CD14-positive monocyte (primary cell): ENCODE results near the gene CCBE1. TPM values are rescaled to one million over a fixed set of nuclear protein-coding genes. Genes with fewer than 3 reads are reported as not detected.
"Not testable (repeated sequence)": the region's sequence is repeated elsewhere in the genome, so short reads cannot be mapped to it uniquely, and the experiment has no call there.

ENCODE experiments used
- DNase-seq, 3 donors: peaks; one replicate each; pipeline ENCODE4 v3.0.0-alpha.2; 2011 to 2022
- H2AFZ ChIP-seq: 2 replicates; pipeline ENCODE4 v1.6.0; 2012; ENCODE audit warnings: mild to moderate bottlenecking, low read depth, low read length, inconsistent platforms; ENCODE audit not compliant: insufficient read depth, poor library complexity, severe bottlenecking
- H3K27ac ChIP-seq, 2 donors: 1 replicate in 1 of 2; 2 replicates in 1 of 2; pipeline ENCODE4 v1.5.1; 2012 to 2013; ENCODE audit warnings: low read length in 2 of 2, control low read depth in 1 of 2, inconsistent platforms in 1 of 2, low read depth in 1 of 2, mild to moderate bottlenecking in 1 of 2
- H3K27me3 ChIP-seq, 2 donors: one replicate each; pipeline versions ENCODE4 v1.6.0 to v1.6.1; 2011 to 2013; ENCODE audit warnings: low read length in 2 of 2; ENCODE audit not compliant: control insufficient read depth in 2 of 2, insufficient read depth in 2 of 2
- H3K36me3 ChIP-seq, 2 donors: replicated peaks in 1 of 2; 1 replicate in 1 of 2; 2 replicates in 1 of 2; pipeline versions ENCODE4 v1.5.1 to v1.6.1; 2012 to 2013; ENCODE audit warnings: low read length in 2 of 2, control low read depth in 1 of 2, inconsistent platforms in 1 of 2, mild to moderate bottlenecking in 1 of 2; ENCODE audit not compliant: insufficient read depth in 2 of 2, control insufficient read depth in 1 of 2
- H3K4me1 ChIP-seq, 2 donors: 1 replicate in 1 of 2; 2 replicates in 1 of 2; pipeline versions ENCODE4 v1.5.1 to v1.6.1; 2012 to 2013; ENCODE audit warnings: low read length in 2 of 2, control low read depth in 1 of 2, inconsistent platforms in 1 of 2, mild to moderate bottlenecking in 1 of 2, moderate library complexity in 1 of 2; ENCODE audit not compliant: insufficient read depth in 2 of 2, control insufficient read depth in 1 of 2
- H3K4me2 ChIP-seq: replicated peaks from 2 replicates; pipeline ENCODE3; 2012; ENCODE audit warnings: low read length, moderate library complexity, mild to moderate bottlenecking; ENCODE audit not compliant: poor library complexity, severe bottlenecking; ENCODE audit errors: extremely low read depth
- H3K4me3 ChIP-seq, 3 experiments: fragments of 200-600 bp in 1 of 3; sonication (generic) in 1 of 3; replicated peaks in 1 of 3; 1 replicate in 2 of 3; 2 replicates in 1 of 3; pipeline ENCODE4 v1.5.1; 2011 to 2013; ENCODE audit warnings: low read length in 3 of 3, mild to moderate bottlenecking in 3 of 3, control low read depth in 2 of 3, low read depth in 2 of 3, inconsistent platforms in 1 of 3, moderate library complexity in 1 of 3
- H3K79me2 ChIP-seq: 2 replicates; pipeline ENCODE4 v1.6.0; 2012; ENCODE audit warnings: mild to moderate bottlenecking, control low read depth, inconsistent platforms, low read length, moderate library complexity; ENCODE audit not compliant: insufficient read depth
- H3K9ac ChIP-seq: 2 replicates; pipeline ENCODE4 v1.6.0; 2017; ENCODE audit warnings: low read length, mild to moderate bottlenecking; ENCODE audit not compliant: insufficient read depth, poor library complexity, severe bottlenecking
- H3K9me3 ChIP-seq, 2 donors: replicated peaks in 1 of 2; 1 replicate in 1 of 2; 2 replicates in 1 of 2; pipeline versions ENCODE4 v1.5.1 to v1.6.1; 2012 to 2013; ENCODE audit warnings: low read length in 2 of 2, control low read depth in 1 of 2; ENCODE audit not compliant: control insufficient read depth in 1 of 2, insufficient read depth in 1 of 2
- H4K20me1 ChIP-seq: 2 replicates; pipeline ENCODE4 v1.6.0; 2012; ENCODE audit warnings: mild to moderate bottlenecking, low read length, control low read depth, moderate library complexity; ENCODE audit not compliant: insufficient read depth
- H3K27ac Mint-ChIP-seq, 7 donors: one replicate each; pipeline ENCODE4 v1.8.0; 2020; ENCODE audit warnings: mild to moderate bottlenecking in 7 of 7, mixed read lengths in 7 of 7, moderate library complexity in 6 of 7, inconsistent platforms in 2 of 7
- H3K27me3 Mint-ChIP-seq, 3 donors: one replicate each; pipeline ENCODE4 v1.8.0; 2021 to 2022; ENCODE audit warnings: low read depth in 3 of 3, mild to moderate bottlenecking in 3 of 3, mixed read lengths in 3 of 3, moderate library complexity in 3 of 3, inconsistent platforms in 1 of 3
- H3K36me3 Mint-ChIP-seq, 2 donors: one replicate each; pipeline ENCODE4 v1.8.0; 2020; ENCODE audit warnings: mixed read lengths in 2 of 2, inconsistent platforms in 1 of 2, mild to moderate bottlenecking in 1 of 2
- H3K4me1 Mint-ChIP-seq: one replicate; pipeline ENCODE4 v1.8.0; 2020; ENCODE audit warnings: mild to moderate bottlenecking, mixed read lengths
- H3K4me3 Mint-ChIP-seq, 2 donors: one replicate each; pipeline ENCODE4 v1.8.0; 2020; ENCODE audit warnings: mild to moderate bottlenecking in 2 of 2, mixed read lengths in 2 of 2, moderate library complexity in 1 of 2
- H3K9me3 Mint-ChIP-seq, 7 donors: one replicate each; pipeline ENCODE4 v1.8.0; 2020 to 2022; ENCODE audit warnings: mixed read lengths in 7 of 7, mild to moderate bottlenecking in 6 of 7, moderate library complexity in 6 of 7, inconsistent platforms in 2 of 7
- CTCF ChIP-seq: fragments of 200-600 bp; IDR thresholded peaks from one replicate; pipeline ENCODE4 v1.8.0; 2022; ENCODE audit warnings: antibody characterized with exemption, mild to moderate bottlenecking
- WGBS: methylation state at CpG from one replicate; pipeline ENCODE4 v1.1.5; 2013; ENCODE audit warnings: missing lambda C conversion rate; ENCODE audit not compliant: insufficient coverage; 5-methylcytosine and 5-hydroxymethylcytosine counted together
- intact Hi-C, 2 donors: fragments of 100-400 bp; cut with micrococcal nuclease; formaldehyde crosslinking; loops; one replicate each; pipeline versions ENCODE4 v1.15.0 to v1.15.1; 2023
- polyA plus RNA-seq, 3 donors: library from polyadenylated mRNA; depleted of rRNA in 1 of 3; unstranded in 2 of 3; stranded (reverse) in 1 of 3; fragments of 300-500 nt in 2 of 3; fragments of >200 nt in 1 of 3; fragmentation: Illumina TruSeq in 2 of 3; gene quantifications; 1 replicate in 2 of 3; 2 replicates in 1 of 3; pipeline ENCODE4 v1.2.3, GENCODE V29; 2012 to 2021

The CCBE1 gene
- polyA plus RNA-seq, 3 donors, result not detected

- Histone ChIP-seq H3K27ac (no peak overlapping the region), H3K36me3 (no peaks in the 10 kb centered on the region), H3K4me2 (no peak overlapping the region), H3K79me2 (no peaks in the 10 kb centered on the region), H3K9me3 (no peaks in the 10 kb centered on the region), H4K20me1 (no peaks in the 10 kb centered on the region), H3K9ac (no peak overlapping the region), H3K4me1 (no peaks in the 10 kb centered on the region), H3K27me3 (no peaks in the 10 kb centered on the region), H3K4me3 (no peak overlapping the region), H2AFZ (no peak overlapping the region)
- Mint-ChIP-seq H3K4me3 (no peak overlapping the region), H3K27me3 (peaks cover 0 to 4% (median 3%) of the 10 kb centered on the region in 3 donors), H3K36me3 (no peaks in the 10 kb centered on the region), H3K9me3 (no peaks in the 10 kb centered on the region), H3K4me1 (no peaks in the 10 kb centered on the region), H3K27ac (no peak overlapping the region)
- intact Hi-C loops, result no loop called here
- no peak for DNase-seq
- TF ChIP-seq CTCF, result no peak
- WGBS, result 94% methylated on average over 9 of the region's 11 CpGs
Observed at GRCh38 chr18:59650266-59650820, 46.9 kb downstream of the CCBE1 start.

- Mint-ChIP-seq H3K9me3 (no peaks in the 10 kb centered on the region), H3K27me3 (peaks cover 0 to 3% (median 3%) of the 10 kb centered on the region in 3 donors), H3K4me3 (no peak overlapping the region), H3K4me1 (no peaks in the 10 kb centered on the region), H3K27ac (no peak overlapping the region), H3K36me3 (no peaks in the 10 kb centered on the region)
- Histone ChIP-seq H3K27ac (no peak overlapping the region), H3K4me3 (no peak overlapping the region), H2AFZ (no peak overlapping the region), H3K4me2 (no peak overlapping the region), H3K9ac (no peak overlapping the region), H3K27me3 (no peaks in the 10 kb centered on the region), H3K9me3 (no peaks in the 10 kb centered on the region), H3K36me3 (no peaks in the 10 kb centered on the region), H3K79me2 (no peaks in the 10 kb centered on the region), H4K20me1 (no peaks in the 10 kb centered on the region), H3K4me1 (no peaks in the 10 kb centered on the region)
- intact Hi-C loops, result no loop called here
- WGBS, result no CpG with 5 or more reads among the region's 1 CpG
- no peak for DNase-seq
- TF ChIP-seq CTCF, result no peak
Observed at GRCh38 chr18:59649591-59649990, 47.6 kb downstream of the CCBE1 start.

GRCh38 chr18:59648469-59648868, 48.8 kb downstream of the CCBE1 start:
- H3K4me1 ChIP-seq, H3K4me2 ChIP-seq, H3K27me3 Mint-ChIP-seq, H4K20me1 ChIP-seq, H2AFZ ChIP-seq, intact Hi-C loops, H3K4me3 Mint-ChIP-seq, H3K27ac Mint-ChIP-seq, DNase-seq, H3K36me3 ChIP-seq, H3K9me3 ChIP-seq, H3K9ac ChIP-seq, H3K27ac ChIP-seq, H3K79me2 ChIP-seq, H3K4me3 ChIP-seq, H3K4me1 Mint-ChIP-seq, H3K9me3 Mint-ChIP-seq, H3K27me3 ChIP-seq, H3K36me3 Mint-ChIP-seq: not testable (repeated sequence)
- WGBS, result 91% methylated on average over 7 of the region's 10 CpGs
